T1000 (cell line): ENCODE results near the gene TTYH1.

Source experiments
- DNase-seq: peaks from one replicate; lab custom pipeline; 2025; ENCODE audit warnings: mixed read lengths; lab: John Stamatoyannopoulos, UW

TTYH1 gene

DNA sequence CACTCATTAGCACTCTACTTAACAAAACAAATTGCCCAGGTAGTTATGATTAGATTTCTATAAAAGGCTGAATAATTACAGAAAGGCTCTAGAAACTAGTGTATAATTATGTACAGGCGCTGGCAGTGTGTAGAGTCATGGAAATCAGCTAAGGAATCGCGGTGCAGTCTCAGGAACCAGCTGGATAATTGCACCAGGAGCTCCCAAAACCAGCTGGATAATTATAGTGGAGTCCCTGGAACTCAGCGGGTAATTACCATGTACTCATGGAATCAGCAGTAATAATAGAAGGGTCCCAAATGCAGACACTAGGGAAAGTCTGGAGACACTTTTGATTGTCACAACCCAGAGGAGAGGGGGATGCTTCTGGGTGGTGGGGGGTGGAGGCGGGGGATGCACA, 23.2 kb upstream of the TTYH1 start:
- no peak for DNase-seq

DNA sequence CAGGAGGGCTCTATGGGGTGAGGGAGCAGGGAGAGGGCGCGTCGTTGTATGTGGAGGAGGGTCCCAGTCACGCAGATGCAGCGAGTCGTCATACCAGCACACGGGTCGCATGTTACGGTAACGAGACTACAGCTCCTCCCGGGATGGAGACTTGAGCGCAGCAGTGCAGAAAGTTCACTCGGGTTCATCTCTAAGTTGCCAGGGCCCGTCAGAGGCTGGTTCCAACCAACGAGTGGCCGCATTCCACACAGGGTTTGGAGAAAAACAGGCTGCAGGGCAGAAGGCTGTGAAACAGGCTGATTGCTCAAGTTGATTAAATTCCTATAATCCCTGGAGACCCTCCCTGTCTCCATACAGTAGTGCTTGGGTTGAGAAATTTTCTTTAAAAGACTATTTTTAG, 21.9 kb upstream of the TTYH1 start:
- DNase-seq: no peak

DNA sequence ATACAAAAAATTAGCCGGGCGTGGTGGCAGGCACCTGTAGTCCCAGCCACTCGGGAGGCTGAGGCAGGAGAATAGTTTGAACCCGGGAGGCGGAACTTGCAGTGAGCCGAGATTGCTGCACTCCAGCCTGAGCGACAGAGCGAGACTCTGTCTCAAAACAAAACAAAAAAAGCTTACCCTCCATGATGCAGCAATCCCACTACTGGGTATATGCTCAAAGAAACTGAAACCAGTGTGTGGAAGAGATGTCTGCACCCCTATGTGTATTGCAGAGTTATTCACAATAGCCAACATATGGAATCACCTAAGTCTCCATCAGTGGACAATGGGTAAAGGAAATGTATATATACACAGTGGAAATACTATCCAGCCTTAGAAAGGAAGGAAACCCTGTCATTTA, 19.6 kb upstream of the TTYH1 start:
- DNase-seq: no peak

DNA sequence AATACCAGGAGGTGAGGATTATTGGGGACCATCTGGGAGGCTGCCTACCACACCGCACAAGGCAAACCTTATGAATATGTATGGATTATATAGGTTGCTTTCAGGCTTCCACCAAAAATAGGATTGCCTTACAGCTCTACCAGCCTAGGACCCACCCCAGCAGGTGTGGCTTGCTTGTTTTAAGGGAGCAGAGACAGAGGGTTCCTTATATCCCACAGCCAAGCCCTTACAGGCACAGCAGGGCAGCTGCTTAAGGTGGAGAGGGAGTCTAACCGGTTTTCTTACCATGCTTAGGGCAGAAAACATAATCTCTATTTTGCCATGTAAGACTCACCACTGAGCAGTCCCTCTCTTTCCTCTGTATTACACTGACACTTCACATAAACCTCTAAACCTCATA, 16.1 kb upstream of the TTYH1 start:
- no peak for DNase-seq

DNA sequence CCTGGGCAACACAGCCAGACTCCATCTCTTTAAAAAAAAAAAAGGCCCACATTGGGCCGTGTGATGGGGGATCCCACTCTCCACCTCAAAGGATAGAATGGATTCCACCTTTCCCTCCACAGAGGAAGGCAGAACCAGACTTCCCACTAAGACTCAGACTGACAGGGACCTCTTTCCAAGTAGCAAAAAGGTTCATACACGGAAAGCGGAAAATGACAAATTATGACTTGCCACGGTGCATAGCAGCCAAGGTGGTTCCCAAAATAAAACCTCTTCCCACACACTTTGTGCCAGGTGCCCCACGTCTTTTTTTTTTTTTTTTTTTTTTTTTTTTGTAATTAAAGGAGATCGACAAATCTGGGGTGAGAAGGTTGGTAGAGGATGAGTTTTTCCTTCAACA, 14.4 kb upstream of the TTYH1 start:
- no peak for DNase-seq

DNA sequence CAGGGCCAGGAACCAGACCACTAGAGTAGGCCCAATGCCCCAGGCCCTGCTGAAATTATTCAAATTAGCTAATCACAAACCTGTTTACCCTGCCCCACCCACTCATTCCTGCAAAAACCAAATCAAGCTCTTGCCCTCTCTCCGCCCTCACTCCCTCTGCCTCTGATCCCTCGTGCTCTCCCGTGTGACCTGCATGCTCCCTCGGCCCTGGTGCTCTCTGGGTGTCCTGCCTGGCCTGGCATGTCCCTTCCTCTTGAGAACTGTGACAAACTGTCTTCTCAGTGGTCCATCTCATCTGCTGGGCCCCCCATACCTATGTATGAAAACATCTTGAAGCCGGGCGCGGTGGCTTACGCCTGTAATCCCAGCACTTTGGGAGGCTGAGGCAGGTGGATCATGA, 12.2 kb upstream of the TTYH1 start:
- no peak for DNase-seq

DNA sequence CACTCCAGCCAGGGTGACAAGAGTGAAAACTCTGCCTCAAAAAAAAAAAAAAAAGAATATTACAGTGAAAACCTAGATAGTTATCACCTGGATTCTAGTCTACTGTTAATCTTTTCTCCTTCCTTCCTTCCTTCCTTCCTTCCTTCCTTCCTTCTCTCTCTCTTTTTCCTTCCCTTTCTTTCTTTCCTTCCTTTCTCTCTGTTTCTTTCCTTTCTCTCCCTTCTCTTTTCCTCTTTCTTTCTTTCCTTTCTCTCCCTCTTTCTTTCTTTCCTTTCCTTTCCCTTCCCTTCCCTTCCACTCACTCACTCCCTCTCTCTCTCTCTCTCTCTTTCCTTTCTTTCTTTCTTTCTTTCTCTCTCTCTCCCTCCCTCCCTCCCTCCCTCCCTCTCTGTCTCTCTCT, 9.6 kb upstream of the TTYH1 start:
- no peak for DNase-seq

DNA sequence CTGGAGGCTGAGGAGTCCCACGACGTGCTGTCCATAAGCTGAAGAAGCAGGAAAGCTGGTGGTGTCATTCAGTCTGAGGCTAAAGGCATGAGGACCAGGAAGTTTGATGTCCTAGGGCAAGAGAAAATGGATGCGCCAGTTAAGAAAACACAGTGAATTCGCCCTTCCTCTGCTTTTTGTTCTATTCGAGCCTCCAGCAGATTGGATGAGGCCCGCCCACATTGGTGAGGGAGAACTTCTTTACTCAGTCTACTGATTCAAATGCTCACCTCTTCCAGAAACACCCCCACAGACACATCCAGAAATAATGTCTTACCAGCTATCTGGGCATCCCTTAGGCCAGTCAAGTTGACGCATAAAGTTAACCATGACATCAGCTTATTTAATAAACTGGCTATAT, 7.5 kb upstream of the TTYH1 start:
- DNase-seq: no peak

DNA sequence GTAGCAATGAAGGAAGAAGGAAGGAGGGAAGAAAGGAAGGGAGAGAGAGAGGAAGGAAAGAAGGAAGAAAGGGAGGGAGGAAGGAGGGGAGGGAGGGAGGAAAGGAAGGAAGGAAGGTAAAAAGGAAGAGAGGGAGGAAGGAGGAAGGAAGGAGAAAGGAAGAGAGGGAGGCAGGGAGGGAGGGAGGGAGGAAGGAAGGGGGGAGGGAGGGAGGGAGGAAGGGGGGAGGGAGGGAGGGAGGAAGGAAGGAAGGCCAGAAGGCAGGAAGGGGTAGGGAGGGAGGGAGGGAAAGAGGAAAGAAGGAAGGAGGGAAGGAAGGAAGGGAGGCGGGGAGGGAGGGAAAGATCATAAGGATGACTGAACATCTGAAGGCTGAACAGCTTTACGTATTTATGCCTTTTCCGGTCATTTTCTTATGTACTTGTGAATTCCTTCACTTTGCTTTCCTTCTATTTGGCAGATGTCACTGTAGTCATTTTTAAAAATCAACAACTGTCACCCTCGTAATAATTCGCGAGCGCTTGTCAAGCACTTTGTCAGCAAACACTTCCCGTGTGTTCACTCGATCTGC, 6.7 kb upstream of the TTYH1 start:
- DNase-seq: no peak

DNA sequence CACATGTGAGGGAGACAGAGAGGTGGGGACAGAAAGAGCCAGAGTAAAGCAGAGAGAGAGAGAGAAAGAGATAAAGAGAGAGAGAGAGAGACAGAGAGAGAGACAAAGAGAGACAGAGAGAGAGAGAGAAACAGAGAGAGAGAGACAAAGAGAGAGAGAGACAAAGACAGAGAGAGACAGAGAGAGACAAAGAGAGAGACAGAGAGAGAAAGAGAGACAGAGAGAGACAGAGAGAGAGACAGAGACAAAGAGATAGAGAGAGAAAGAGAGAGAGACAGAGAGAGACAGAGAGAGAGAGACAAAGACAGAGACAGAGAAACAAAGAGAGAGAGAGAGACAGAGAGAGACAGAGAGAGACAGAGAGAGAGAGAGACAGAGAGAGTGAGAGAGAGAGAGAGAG, 4.2 kb upstream of the TTYH1 start:
- no peak for DNase-seq

DNA sequence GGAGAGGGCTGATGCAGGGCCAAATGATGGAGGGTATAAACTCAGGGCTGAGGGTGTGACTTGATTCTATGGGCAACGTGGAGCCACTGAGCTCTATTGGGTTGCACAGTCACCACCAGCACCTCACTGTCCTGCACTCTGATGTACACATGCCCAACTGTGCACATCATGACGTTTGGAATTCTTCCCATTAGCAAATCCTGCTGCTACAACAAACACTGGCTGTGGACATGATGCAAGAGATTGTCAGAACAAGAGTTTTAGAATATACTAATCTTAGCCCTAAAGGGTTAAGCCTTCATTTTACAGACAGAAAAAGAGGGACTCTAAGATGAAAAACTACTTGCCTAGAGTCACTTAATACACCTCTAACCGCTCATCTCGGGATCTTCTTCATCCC, 2.4 kb upstream of the TTYH1 start:
- DNase-seq: no peak

DNA sequence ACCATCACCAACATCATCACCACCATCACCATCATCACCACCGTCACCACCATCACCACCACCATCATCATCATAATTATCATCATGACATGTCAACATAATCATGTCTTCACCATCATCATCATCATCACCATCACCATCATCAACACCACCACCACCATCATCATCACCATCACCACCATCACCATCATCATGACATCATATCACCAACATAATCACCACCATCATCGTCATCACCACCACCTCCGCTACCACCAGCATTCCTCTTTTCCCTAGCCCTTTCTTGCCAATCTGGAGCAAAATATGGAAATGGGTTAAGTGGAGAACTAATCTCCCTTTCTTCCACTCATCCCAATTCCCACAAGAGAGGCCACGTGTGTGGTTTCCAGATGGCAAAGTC, 1.1 kb upstream of the TTYH1 start:
- DNase-seq: no peak

DNA sequence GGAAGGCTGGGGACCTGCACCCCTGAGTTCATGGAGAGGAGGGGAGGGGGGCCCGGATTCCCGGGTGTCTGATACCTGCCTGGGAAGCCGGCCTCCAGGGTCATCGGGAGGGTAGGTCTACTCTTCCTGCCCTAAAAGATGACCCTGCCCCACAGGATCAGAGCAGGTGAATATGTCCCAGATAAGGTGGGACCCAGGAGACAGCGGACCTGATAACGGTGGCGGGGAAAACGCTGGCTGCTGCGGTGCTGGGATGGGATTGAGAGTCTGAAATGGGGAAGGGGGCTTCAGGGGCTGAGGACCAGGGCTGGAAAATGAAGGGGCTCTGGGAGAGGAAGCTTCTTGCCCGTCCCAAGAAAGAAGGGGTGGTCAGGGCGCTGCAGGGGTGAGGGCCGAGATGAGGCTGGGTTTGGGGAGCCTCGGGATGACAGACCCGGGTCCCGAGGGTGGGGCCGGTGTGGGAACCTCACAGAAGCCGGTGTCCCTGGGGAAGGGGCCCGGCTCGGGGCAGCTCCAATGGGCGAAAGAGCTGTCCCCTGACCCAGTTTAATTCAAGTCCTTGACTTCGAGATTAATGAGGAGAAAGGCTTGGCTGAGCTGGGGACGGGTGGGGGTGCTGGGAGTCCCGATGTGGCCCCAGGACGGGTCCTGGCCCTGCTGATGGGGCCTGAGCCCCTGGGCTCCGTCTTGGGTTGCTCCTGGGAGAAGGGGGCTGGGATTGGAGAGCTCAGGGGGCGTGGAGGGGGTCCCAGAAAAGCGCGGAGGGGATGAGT, 823 bp downstream of the TTYH1 start:
- DNase-seq: no peak

DNA sequence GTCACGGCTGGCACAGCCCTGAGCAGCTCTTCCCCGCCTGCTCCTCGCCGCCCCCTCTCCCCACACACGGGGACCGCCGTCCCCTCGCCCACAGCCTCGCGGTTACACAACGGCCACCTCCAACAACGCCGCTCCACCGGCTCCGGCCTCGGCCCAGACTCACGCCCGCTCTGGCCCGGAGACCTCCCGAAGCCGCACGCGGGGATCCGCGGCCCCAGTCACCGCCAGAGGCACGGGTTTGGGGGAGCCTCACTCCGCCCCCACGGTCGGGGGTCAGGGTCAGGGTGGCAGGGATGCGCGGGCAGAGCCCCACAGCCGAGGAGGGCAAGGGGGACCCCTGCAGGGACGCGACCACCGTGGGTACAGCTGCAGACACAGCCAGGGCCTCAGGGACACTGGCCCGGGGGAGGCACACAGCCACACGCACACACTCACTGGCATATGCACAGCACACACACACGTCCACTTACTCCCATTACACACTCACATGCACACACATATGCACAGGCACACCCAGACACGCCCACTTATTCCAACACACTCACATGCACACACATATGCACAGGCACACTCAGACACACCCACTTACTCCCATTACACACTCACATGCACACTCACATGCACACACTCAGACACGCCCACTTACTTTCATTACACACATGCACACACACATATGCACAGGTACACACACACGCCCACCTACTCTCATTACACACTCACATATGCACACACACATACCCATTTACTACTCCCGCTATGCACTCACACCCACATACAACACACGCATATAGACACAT, 1.6 kb downstream of the TTYH1 start:
- no peak for DNase-seq

DNA sequence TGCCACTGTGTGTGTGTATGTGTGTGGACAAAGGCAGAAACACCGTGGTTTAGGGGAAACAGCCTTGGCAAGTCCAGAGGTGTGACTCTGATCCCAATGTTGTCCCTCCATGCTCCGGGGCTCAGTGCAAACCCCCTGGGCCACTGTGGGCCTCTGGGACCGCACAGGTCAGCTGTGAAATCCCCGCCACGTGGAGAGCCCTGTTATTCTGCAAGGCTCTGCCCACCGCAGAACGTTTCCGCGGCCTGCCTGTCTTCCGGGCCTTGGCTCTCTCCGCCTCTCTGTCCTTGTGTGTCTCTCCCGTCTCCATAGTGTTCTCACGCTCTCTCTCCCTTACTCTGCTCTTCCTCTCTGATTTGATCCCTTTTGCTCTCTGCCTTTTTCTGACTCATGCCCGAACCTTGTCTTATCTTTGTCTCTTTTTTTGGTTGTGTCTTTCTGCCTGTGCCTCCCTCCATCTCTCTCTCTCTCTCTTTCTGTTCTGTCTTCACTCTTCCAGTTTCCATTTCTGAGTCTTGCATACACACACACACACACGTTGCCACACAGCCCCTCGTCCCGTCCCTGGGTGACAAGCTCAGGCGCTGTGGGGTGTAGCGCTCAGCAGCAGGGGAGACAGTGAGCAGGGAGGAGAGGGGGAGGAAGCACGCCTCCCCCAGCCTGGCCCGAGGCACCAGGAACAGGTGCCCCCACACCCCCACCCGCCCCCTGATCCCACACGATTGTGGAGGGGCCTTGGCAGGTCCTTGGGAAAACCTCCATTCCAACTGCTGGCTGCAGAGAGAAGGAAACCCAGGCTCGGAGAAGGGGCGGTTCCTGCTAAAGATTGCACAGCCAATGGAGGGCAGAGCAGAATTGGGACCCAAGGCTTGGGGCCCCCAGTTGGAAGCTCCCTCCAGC, 3.0 kb downstream of the TTYH1 start:
- no peak for DNase-seq

DNA sequence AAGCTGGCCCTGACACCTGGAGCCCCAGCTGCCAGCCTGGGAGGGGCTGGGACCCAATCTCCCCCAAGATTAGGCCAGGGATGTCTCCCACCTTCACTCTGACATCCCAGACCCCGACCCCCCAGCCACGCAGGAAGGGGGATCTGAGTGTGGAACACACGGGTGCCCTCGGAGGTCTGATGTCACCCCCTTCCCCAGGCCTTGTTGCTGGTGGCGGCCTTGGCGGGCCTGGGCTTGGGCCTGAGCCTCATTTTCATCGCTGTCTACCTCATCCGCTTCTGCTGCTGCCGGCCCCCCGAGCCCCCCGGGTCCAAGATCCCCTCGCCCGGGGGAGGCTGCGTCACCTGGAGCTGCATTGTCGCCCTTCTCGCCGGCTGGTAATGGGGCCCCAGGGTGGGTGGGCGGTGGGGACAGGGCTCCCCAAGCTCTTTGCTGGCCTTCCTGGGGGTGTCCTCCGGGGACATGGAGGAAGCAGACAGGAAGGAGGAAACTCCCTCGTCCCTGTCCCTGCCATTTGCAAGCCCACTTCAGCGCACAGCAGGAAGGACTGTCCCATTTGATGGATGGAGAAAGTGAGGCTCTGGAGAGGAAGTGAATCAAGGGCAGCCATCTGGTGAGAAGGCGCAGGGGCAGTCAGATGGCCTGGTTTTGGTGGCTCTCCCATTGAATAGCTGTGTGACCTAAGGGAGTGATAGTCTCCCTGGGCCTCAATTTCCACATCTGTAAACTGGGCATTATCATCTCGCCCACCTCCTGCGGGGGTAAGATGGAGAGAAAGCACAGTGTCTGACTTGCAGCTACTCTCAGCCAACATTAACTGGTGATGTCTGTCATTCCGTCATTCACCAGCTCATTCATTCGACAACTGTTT, 3.9 kb downstream of the TTYH1 start:
- DNase-seq: no peak

DNA sequence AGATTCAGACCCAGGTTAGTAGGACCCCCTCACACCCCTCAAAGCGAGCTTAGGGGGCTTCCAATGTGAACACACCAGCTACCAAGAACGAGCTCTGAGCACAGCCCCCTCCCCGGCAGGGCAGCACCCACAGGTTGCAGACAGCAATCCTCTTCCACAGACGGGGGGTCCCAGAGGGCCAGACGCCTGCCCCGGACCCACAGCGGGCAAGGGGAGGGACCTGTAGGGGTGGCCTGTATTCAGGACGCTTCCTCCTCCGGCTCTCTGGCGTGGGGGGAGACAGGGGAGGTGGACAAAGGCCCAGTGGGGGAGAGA, 4.8 kb downstream of the TTYH1 start:
- no peak for DNase-seq

DNA sequence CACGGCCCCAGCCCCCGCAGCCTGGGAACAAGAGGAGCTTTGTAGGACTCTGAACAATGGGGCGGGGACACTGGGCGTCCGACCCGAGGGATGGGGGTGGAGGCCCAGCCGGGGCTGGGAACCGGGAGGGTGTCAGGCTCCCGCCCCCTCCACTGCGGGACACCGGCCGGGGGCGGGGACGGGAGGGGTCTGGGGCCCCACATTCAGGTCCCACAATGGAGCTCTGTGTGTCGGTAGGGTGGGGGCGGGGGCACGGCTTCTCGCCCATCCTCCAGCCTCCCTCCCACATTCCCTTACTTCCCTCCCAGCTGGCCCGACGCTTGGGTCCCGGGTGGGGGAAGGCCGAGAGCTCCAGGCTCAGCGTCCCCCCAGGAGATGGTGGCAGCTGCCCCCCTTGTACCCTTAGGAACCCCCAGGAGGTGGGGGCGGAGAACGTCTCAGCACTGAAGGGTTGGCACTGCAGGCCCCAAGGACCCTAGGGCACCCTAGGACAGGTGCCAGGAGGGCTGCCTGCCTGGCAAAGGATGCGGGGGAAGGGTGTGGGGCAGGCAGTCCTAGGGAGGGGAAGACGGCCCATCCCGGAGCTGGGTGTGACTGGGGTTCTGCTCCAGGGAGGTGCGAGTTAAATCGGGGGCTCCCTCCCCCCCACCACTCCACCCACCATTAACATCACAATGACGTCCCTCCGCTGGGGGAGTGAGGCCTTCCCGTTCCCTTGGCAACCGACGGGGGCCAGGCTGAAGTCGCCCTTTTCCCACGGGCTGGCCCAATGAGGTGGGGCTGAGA, 5.3 kb downstream of the TTYH1 start:
- DNase-seq: no peak

DNA sequence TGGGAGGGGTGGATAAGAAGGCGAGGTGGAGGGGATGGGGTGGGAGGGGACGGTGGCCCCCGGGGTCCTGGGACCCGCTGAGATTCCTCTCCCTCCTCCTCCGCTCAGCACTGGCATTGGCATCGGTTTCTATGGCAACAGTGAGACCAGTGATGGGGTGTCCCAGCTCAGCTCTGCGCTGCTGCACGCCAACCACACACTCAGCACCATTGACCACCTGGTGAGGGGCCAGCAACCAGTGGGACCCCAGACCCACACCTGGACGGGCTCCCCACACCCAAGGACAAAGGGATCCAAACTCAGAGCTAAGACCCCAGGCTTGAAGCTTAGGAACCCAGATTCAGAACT, 5.9 kb downstream of the TTYH1 start:
- DNase-seq: no peak

DNA sequence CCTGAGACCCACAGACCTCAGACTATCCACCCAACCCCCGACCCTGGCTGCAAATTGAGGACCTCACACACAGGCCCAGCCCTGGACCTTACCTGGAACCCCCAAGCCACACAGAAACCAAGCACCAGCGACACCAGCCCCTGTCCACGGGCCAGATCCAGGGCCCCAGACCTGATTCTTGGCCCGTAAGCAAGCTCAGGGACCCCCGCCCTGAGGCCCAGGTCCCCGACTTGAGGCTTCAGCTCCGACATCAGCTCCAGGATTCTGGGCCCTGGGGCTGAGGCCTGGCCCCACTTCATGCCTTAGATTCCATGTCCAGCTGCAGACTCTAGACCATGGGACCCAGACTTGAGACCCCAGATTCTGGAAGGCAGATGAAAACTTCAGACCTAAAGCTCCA, 6.3 kb downstream of the TTYH1 start:
- DNase-seq: no peak

DNA sequence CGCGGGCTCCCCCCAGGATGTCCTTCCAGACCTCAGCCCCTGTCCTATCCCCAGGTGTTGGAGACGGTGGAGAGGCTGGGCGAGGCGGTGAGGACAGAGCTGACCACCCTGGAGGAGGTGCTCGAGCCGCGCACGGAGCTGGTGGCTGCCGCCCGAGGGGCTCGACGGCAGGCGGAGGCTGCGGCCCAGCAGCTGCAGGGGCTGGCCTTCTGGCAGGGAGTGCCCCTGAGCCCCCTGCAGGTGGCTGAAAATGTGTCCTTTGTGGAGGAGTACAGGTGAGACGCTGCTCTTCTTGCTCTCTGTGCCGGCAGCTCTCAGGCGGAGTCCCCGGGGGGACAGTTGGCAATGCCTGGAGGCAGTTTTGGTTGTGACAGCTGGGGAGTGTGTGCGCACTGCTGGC, 6.9 kb downstream of the TTYH1 start:
- no peak for DNase-seq
